Stimulated activated CD4-positive, alpha-beta T cell treated with anti-CD3 and anti-CD28 coated beads, TNF-alpha, amount 100 ng/mL, for 24 hours (primary cell): ENCODE measurements around the gene SLC15A1.
"Not testable (repeated sequence)": the region's sequence is repeated elsewhere in the genome, so short reads cannot be mapped to it uniquely, and the experiment has no call there.

Experiments
- DNase-seq, 3 experiments: peaks; one replicate each; pipeline ENCODE4 v3.0.0-alpha.2; 2020; ENCODE audit warnings: low read depth in 3 of 3

Gene SLC15A1

DNA sequence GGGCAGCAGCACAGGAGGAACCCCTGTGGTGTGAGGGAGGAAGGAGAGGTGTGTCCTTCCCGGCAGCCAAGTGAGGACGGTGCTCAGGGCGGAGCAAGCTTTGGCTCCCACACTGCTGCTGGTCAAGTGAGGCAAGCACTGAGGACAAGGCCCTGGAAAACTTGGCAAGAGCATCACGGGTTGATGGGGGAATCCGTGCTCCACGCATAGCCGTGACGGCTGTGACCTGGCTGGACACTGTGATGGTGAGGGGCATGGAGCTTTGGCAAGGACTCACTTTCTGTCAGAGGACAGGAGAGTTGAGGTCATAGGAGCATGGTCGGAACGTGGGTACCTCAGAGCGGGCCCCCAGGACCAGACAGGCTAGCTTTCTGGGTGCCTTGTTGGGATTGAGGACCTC, 29.0 kb upstream of the SLC15A1 start:
- DNase-seq, result no peak

- DNase-seq, result no peak
These were observed 28.6 kb upstream of the SLC15A1 start for GRCh38 chr13:98781045-98781444.

GRCh38 chr13:98780451-98780850, 28.0 kb upstream of the SLC15A1 start:
- no peak for DNase-seq

DNA sequence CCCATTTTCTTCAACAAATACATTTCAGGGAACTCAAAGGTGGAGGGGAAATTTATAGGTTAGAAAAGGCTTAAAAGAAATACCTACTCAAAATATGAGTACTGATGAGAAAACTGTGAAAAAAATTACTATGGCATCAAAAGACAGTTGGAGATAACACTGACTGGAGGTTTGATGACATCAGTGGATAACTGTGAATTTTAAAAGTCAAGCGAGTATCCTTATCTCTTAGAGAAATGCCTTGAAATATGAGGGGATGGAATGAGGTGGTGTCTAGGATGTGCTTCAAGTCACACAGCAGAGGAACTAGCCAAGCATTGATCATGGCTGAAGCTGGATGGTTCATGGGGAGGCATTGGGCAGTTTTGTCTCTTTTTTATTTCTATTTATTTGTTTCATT, 27.2 kb upstream of the SLC15A1 start:
- no peak for DNase-seq

DNA sequence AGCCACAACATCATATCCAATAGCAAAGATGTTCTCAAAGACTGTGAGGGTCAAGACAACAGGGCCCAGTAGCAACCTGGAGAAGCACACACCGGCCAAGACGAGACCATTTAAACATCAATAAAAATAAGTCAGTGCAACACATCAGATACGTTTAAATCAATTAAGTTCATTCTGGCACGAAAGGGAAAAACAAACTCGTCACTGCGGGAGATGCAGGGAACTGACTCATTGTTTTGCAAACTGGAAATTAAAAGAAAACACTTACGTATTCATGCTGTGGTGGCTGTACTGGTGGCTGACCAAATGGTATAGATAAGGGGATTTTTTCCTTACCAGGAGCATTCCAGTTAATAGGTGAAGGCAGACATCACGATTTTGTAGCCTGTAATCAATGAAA, 26.3 kb upstream of the SLC15A1 start:
- no peak for DNase-seq

DNA sequence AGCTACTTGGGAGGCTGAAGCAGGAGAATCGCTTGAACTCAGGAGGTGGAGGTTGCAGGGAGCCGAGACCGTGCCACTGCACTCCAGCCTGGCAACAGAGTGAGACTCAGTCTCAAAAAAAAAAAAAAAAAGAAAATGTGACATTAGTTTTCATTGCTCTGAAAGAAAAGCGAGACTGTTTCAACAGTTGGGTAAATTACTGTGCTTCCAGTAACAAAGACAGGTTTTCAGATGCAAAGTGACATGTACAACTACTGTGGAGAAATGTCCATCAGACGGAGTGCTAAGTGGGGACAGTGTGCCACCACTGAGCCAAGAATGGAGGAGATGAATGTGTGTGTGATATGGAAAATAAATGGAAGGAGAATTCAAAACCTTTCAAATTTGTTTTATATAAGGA, 24.2 kb upstream of the SLC15A1 start:
- DNase-seq, result no peak

- no peak for DNase-seq
These were observed 23.5 kb upstream of the SLC15A1 start for GRCh38 chr13:98775844-98776598.

DNA sequence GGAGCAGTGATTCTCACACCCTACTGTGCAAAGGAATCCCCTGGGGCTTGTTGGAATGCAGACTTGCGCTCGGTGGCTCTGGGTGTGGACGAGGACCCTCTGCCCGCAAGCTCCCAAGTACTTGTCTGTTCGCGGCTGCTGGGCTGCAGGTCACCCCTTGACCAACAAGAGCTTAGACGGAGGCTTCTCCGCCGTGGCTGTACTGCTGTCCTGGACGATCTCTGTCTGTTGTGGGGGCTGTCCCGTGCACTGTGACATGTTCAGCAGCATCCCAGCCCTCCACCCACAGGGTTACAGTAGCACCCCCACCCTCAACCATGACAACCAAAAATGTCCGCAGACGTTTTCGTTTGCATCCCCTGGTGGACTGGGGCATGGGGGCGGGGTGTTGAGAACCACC, 22.9 kb upstream of the SLC15A1 start:
- DNase-seq, result no peak

DNA sequence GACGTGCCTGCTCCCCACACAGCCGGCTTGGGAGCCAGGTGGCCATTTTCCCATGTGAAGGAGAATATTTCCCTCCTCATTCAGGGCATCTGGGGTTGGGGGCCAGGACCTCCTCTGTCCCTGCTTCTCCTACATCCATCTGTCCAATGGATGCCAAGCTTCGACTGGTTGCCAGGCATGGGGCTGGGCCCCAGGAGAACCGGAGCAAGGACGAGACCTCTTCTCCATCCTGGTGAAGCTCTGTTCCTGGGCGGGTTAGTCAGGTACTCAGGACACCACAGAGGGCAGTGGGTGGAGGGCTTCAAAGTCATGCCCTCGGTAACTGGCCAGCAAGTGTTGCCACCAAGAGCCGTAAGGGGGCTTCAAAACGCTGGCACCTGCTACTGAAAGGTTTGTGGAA, 22.3 kb upstream of the SLC15A1 start:
- DNase-seq, result no peak

DNA sequence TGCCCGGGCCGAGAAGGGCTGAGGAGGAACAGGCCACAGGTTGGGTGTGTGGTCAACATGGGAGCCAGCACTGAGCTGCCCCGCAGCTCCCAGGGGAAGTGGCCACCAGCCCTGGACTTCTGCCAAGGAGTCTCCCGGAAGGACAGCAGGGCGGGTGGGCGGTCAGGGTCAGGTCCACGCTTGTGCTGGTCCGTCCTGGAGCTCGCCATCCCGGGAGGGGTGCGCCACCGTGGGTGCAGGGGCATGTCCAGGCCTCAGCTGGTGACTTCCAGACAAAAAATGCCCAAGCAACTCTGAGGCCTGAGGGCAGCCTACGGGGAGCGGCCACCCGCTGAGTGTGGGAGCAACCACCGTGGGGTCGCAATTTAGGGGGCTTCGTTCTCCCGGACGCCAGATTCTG, 21.4 kb upstream of the SLC15A1 start:
- DNase-seq, result no peak

- DNase-seq, result no peak
These were observed 20.5 kb upstream of the SLC15A1 start for GRCh38 chr13:98772794-98773452.

DNA sequence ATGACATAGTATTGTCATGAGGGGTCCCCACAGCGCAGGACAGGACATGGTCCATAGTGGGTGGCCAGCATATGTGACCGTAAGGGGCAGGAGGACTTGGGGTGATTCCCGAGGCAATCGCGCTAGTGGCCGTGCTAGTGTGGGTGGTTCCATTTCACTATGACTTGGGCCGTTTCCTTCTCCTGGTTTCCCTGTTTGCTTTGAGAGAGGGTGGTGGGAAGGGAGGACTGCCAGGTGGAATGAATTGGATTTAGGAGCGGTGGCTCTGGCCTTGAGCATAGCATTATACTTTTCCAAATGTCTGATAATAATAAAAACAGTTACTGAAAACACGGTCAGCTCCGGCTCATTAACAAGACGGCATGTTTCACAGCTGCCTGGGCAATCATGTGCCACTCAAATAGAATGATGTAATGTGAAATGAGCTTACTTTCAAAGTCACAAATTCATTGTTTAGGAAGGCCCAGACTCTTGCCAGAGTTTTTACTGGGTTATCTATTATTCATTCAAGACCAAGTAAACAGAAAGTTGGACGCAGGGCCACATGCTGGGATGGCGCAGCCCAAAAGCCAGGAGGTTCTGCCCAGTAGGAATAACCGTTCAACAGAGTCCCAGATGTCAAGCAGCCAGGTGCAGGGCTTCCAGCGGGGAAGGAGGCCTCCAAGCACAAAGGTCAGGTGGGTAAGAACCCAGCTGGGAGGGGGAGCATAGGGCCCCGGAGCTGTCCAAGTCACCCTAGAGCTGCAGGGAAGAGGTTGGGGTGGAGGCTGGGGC, 19.6 kb upstream of the SLC15A1 start:
- no peak for DNase-seq

DNA sequence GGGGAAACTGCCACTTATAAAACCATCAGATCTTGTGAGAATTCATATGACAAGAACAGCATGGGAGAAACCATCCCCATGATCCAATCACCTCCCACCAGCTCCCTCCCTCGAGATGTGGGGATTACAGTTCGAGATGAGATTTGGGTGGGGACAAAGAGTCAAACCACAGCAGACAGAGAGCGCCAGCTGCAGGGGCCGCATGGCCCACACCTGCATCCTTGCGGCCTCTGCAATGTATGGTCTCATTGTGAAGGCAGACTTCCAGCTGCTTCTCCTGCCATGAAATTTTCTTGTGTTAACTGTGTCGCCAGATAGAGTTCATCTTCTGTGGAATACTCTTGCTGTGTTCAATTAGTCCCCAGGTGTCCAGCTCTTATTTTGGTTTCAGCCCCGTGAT, 17.3 kb upstream of the SLC15A1 start:
- no peak for DNase-seq

DNA sequence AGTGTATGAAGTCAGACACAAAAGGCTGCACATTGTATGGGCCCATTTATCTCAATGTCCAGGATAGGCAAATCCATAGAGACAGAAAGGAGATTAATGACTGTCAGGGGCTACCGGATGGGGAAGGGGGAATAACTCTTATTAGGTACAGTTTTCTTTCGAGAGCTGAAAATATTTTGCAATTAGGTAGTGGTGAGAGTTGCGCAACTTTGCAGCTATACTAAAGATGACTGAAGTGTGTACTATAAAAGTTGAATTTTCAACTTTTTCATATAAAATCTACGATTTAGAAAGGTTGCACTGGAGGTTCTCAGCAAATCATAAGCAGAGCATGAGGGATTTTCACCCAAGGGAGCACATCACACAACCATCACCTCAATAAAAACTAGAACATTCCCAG, 16.1 kb upstream of the SLC15A1 start:
- no peak for DNase-seq

DNA sequence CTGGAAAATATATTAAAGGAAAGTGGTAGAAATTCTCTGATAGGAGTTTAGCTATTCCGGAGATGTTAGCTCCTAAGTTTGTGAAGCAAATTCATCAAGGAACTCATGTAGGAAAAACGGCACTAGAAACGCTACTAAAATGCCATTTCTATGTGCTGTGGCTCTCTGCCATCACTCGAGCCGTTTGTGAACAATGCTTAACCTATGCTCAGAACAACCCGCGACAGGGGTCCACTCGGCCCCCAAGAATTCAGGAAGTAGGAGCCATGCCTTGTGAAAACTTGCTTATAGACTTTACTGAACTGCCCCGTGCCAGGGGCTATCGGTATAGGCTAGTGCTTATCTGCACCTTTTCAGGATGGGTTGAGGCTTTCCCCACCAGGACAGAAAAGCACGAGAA, 14.2 kb upstream of the SLC15A1 start:
- DNase-seq, result no peak

DNA sequence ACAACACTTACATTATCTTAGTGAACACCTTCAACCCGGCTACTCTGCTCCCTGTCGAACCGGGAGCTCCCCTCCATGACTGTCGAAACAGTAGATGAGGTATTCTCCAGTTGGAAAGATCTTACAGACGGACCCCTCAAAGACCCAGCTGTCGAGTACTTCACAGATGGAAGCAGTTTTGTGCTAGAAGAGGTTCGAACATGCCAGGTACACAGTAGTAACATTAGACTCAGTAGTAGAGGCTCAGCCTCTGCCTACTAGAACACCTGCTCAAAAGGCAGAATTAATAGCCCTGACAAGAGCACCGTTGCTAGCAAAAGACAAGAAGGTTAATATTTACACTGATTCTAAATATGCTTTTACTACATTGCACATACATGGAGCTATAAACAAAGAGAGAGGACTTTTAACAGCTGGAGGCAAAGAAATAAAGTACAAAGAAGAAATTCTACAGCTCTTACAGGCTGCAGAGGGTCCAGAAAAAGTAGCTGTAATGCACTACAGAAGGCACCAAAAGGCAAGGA, 13.6 kb upstream of the SLC15A1 start:
- no peak for DNase-seq

DNA sequence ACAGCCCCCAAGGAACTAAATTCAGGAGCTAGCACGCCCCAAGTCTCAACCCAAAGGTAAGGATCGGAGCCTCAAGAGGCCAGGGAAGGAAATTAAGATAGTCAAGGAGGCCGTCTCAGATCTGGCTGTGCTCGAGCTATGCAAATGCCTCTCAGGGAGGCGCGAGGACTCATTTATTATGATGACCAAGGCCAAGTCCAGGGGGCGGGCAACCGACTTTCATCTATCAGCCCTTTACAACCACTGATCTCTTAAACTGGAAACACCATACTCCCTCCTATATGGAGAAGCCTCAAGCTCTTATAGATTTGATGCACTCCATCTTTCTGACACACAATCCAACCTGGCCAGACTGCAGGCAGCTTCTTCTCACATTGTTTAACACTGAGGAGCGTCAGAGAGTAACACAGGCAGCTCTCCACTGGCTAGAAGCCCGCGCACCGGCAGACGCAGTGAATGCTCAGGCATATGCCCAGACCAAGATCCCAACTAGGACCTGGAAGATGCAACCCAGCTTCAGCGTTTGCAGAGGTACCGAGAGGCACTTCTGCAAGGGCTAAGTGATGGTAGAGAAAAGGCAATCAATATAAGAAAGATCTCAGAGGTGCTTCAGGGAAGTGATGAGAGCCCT, 9.6 kb upstream of the SLC15A1 start:
- no peak for DNase-seq

- DNase-seq, result no peak
These were observed 8.9 kb upstream of the SLC15A1 start for GRCh38 chr13:98761126-98761985.

DNA sequence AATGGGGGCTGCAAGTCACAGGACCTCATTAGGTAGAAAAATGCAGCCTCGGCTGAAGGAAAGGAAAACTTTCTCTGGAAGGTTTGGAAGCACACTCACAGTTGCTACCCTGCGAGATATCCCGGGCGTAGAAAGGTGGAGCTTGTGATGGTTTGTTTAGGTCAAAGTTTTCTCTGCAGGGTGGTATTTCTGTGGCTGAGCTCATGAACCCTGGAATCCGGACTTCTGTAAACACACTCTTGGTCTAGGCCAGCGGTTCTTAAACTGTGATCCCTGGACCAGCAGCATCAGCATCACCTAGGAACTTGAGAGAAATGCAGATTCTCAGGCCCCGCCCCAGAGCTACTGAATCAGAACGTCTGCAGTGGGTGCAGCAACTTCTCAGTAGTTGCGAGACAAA, 3.3 kb upstream of the SLC15A1 start:
- no peak for DNase-seq

DNA sequence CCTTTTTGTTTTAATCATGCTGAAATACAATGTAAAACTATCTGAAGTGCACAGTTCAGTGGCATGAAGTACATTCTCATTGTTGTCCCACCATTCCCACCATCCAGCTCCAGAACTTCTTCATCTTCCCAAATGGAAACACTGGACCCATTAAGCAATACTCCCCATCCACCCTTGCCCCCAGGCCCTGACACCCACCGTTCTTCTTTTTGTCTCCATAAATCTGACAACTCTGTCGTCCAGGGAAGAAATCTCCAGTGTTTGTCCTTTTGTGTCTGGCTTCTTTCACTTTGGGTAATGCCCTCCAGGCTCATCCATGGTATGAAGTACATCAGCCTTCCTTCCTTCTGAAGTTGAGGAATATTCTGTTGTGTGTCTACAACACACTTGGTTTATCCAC, 2.6 kb upstream of the SLC15A1 start:
- no peak for DNase-seq

DNA sequence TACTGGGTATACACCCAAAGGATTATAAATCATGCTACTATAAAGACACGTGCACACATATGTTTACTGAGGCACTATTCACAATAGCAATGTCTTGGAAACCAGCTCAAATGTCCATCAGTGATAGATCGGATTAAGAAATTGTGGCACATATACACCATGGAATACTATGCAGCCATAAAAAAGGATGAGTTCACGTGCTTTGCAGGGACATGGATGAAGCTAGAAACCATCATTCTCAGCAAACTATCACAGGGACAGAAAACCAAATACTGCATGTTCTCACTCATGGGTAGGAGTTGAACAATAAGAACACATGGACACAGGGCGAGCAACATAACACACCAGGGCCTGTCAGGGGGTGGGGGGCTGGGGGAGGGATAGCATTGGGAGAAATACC, 2.0 kb upstream of the SLC15A1 start:
- not testable (repeated sequence) for DNase-seq
